GM04503 (cell line): ENCODE data around the gene TP53BP2.

Experiments
- DNase-seq: peaks from one replicate; pipeline ENCODE4 v3.0.0-alpha.2; 2012; ENCODE audit warnings: low read depth

Gene TP53BP2

GRCh38 chr1:223796210-223796609 is 49.5 kb downstream of the TP53BP2 start:
- no peak for DNase-seq

- no peak for DNase-seq
Observed at GRCh38 chr1:223794136-223794880, 51.4 kb downstream of the TP53BP2 start.

- DNase-seq: no peak
Observed at GRCh38 chr1:223793716-223794115, 52.0 kb downstream of the TP53BP2 start.

- DNase-seq: no peak
Observed at GRCh38 chr1:223792046-223792445, 53.7 kb downstream of the TP53BP2 start.

GRCh38 chr1:223788746-223789415 is 56.9 kb downstream of the TP53BP2 start:
- DNase-seq: no peak

- no peak for DNase-seq
Observed at GRCh38 chr1:223785808-223786207, 59.9 kb downstream of the TP53BP2 start.

GRCh38 chr1:223784541-223784940 is 61.2 kb downstream of the TP53BP2 start:
- DNase-seq: no peak

- no peak for DNase-seq
Observed at GRCh38 chr1:223783676-223784075, 62.1 kb downstream of the TP53BP2 start.

- no peak for DNase-seq
Observed at GRCh38 chr1:223780949-223781348, 64.8 kb downstream of the TP53BP2 start.

- DNase-seq: no peak
Observed at GRCh38 chr1:223780318-223780717, 65.4 kb downstream of the TP53BP2 start.

- no peak for DNase-seq
Observed at GRCh38 chr1:223776826-223777454, 68.8 kb downstream of the TP53BP2 start.

- no peak for DNase-seq
Observed at GRCh38 chr1:223776075-223776814, 69.5 kb downstream of the TP53BP2 start.

GRCh38 chr1:223775711-223776074 is 70.1 kb downstream of the TP53BP2 start:
- DNase-seq: no peak

- DNase-seq: no peak
Observed at GRCh38 chr1:223775054-223775453, 70.7 kb downstream of the TP53BP2 start.

GRCh38 chr1:223774134-223774814 is 71.5 kb downstream of the TP53BP2 start:
- DNase-seq: no peak

- DNase-seq: no peak
Observed at GRCh38 chr1:223772771-223773160, 73.0 kb downstream of the TP53BP2 start.

GRCh38 chr1:223771814-223772770 is 73.7 kb downstream of the TP53BP2 start:
- peak; percentile 51 for DNase-seq

- no peak for DNase-seq
Observed at GRCh38 chr1:223771469-223771813, 74.3 kb downstream of the TP53BP2 start.

GRCh38 chr1:223770621-223771315 is 75.0 kb downstream of the TP53BP2 start:
- no peak for DNase-seq

GRCh38 chr1:223765719-223766340 is 79.9 kb downstream of the TP53BP2 start:
- DNase-seq: no peak
